Adipose tissue (tissue), 3 donors: ENCODE results near the gene MAN2B2. TPM values are rescaled to one million over a fixed set of nuclear protein-coding genes. Genes with fewer than 3 reads are reported as not detected.
"Not testable (repeated sequence)": the region's sequence is repeated elsewhere in the genome, so short reads cannot be mapped to it uniquely, and the experiment has no call there.

Experiments used
- H3K27ac ChIP-seq: one replicate; pipeline ENCODE4 v1.5.1; 2013; ENCODE audit warnings: low read depth, low read length
- WGBS, 3 donors: extraction: QIAGEN DNeasy Blood & Tissue Kit; methylation state at CpG; one replicate each; pipeline ENCODE4 v1.1.7; 2013; 5-methylcytosine and 5-hydroxymethylcytosine counted together
- polyA plus RNA-seq, 3 donors: library from polyadenylated mRNA; stranded (reverse); fragments of 200-250 nt; gene quantifications; one replicate each; pipeline ENCODE4 v1.2.3, GENCODE V29; 2013
- donor health status: healthy with polysubstance abuse.
- donor health status: Bipolar disorder and iron deficiency.
- donor health status: healthy.

MAN2B2 gene
- polyA plus RNA-seq, 3 donors = 8.7 to 14.9 (median 13.0) TPM

DNA sequence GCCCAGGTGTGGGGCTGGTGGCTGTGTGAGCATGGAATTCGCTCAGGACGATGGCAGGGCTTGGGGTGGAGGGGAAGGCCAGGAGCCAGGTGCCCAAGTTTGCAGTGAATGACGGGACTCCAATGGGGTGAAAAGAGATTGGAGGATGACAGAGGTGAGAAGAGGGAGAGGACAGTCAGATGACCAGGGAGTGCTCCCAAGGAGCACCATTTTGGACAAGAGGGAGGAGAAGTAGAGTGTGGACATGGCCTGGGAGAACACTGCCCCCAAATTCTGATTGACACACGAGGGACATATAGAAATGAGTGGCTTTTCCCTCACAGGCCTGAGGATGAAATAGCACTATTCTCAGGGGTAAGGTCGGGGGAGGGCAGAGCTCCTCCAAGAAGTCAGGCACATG is 72.2 kb downstream of the MAN2B2 start:
- H3K27ac ChIP-seq = no peak overlapping the region
- WGBS, 3 donors = 75 to 88% (median 82%) methylated on average over 5 of the region's 5 CpGs

DNA sequence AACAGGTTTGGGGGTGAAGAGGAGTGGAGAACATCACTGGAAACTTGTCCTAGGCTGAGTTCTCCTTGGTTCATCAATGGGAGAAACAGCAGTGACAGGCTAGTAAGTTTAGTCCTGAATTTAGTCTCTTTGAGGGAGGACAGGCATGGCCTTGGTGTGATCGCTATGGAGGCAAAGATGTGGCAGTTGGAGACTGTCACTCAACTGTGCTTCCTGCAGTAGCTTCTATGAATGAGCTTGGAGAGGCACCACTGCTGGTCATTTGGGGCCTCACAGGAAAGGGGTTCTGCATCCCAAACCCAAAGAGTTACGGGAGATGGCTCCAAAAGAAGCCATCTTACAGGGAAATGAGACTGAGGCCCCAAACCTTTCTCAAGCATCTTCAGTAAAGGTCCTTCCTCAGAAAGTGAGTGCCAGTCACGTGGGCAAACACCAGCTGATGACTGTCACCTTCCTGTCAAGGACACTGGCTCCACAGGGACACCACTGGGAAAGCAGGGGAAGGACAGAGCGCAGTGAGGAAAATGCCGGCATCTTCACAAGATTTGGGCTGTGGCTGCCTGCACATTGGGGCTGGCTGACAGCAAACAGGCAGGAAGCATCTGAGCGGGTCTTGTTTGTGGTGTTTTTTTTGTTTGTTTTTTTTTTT is 72.7 kb downstream of the MAN2B2 start:
- 52 to 76% (median 62%) methylated on average over 6 of the region's 6 CpGs for WGBS, 3 donors
- H3K27ac ChIP-seq = no peak overlapping the region

DNA sequence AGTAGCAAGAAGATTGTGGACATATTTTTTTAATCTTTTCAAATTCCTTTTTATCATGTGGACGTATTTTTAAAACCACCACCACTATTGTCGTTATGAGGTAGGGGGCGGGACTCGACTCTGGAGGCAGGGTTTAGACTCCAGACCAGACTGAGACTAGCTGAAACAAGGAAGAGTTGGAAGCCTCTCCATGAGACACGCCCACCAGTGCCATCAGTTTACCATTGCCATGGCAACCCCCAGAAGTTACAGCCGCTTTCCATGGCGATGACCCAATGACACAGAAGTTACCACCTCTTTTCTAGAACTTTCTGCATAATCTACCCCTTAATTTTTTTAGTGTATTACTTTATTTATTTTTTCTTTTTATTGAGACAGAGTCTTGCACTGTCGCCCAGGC is 74.2 kb downstream of the MAN2B2 start:
- H3K27ac ChIP-seq = no peak overlapping the region
- 89 to 92% (median 89%) methylated on average over 8 of the region's 8 CpGs for WGBS, 3 donors

DNA sequence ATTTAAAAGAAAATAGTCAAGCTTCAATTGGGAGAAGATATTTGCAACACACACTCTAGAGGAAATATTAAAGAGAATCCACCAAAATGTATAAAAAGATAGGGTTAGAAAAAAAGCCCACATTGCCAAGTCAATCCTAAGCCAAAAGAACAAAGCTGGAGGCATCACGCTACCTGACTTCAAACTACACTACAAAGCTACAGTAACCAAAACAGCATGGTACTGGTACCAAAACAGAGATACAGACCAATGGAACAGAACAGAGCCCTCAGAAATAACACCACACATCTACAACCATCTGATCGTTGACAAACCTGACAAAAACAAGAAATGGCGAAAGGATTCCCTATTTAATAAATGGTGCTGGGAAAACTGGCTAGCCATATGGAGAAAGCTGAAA is 79.2 kb downstream of the MAN2B2 start:
- H3K27ac ChIP-seq = not testable (repeated sequence)
- 50 to 94% (median 58%) methylated on average over 2 to 3 of the region's 3 CpGs for WGBS, 3 donors

DNA sequence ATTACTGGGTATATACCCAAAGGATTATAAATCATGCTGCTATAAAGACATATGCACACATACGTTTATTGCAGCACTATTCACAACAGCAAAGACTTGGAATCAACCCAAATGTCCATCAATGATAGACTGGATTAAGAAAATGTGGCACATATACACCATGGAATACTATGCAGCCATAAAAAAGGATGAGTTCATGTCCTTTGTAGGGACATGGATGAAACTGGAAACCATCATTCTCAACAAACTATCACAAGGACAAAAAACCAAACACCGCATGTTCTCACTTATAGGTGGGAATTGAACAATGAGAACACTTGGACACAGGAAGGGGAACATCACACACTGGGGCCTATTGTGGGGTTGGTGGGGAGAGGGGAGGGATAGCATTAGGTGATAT is 80.3 kb downstream of the MAN2B2 start:
- not testable (repeated sequence) for H3K27ac ChIP-seq
- 75 to 90% (median 87%) methylated on average over 2 of the region's 2 CpGs for WGBS, 3 donors

DNA sequence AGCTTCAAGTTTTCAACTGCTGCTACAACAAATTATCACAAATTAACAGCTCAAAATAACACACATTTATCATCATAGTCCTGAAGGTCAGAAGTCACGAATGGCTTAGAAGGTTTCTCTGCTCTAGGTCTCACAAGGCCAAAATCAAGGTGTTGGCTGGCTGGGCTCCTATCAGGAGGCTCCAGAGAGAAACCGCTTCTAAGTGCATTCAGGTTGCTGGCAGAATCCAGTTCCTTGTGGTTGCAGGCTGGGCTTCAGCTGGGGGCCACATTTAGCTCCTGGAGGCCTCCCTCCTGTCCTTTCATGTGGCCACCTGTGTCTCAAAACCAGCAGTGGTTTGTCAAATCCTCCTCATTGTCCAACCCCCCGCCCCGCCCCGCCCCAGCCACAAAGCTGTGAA is 80.9 kb downstream of the MAN2B2 start:
- no peak overlapping the region for H3K27ac ChIP-seq
- WGBS, 3 donors = 88 to 98% (median 94%) methylated on average over 5 of the region's 5 CpGs

DNA sequence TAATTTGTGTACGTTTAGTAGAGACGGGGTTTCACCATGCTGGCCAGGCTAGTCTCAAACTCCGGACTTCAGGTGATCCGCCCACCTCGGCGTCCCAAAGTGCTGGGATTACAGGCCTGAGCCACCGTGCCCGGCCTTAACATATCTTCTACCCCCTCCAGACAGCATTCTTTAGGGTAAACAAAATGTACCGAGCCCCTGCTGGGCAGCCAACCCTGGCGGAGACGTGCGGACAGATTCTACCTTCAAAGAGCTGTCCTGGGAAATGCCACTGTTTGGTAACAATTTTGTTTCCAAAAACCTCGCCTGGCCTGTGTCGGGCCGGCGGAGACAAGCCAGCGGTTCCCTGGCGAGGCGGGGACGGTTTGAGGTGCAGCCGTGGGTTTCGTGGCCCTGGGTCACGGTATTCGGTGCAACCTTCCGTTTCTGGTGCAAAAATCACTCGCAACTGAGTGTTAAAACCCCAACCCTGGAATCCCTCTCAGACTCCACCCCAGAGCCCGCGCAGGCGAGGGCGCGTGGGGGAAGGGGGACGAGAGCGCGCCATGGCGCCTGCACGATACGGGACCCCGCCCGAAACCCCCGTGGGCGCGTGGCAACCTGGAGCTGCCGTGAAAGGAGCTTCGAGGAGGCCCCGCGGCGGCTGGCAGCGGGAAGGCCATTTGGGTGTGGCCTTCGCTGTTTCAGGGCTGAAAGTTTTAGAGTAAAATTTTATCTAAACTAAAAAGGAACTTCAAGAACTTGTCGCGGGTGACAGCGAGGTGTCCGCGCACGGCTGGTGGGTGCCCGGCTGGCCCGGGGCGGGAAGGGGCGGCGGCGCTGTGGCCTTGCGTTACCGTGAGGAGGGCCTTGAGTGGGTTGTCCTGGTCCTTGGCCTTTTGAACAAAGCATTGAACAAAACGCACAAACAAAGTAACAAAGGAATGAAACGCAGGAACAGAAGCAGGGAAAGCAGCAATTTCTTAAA is 82.5 kb downstream of the MAN2B2 start:
- no peak overlapping the region for H3K27ac ChIP-seq
- 74 to 85% (median 76%) methylated on average over 65 of the region's 65 CpGs for WGBS, 3 donors

DNA sequence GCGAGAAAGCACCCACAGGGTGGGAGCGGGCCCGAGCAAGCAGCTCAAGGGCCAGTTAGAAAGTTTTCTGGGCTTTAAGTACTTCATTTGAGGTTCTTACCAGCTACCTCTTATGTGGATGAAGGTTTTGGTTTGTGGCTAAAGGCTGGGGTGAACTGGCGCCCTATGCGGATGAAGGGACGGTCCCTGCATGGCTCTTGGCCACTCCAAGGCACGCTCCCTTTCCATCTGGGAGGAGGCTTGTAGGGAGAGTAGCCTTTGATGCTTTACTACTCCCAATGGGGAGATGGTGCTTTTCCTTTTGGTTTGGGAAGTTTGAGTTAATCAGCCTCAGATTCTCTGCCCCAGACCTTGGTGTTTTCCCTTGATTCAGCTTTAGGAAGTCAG is 83.2 kb downstream of the MAN2B2 start:
- 78 to 95% (median 88%) methylated on average over 7 of the region's 7 CpGs for WGBS, 3 donors
- no peak overlapping the region for H3K27ac ChIP-seq

DNA sequence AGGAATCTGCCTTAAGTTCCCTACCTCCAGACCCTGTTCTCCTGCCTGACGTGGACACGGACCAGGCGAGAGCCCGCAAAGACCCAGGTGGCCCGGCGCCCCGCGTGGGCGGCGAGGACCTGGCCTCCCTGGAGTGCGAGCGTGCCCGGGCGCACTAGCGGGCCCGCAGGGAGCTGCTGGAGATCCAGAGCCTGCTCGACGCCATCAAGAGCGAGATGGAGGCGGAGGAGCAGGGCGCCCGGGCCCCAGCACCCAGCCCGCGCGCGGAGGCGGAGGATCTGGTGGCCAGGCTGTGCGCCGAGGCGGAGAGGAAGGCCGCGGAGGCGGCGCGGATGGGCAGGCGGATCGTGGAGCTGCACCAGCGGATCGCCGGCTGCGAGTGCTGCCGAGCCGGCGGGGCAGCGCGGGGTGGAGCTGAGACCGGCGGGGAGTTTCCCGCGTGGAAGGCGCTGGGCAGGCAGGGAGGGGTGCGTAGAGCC is 83.6 kb downstream of the MAN2B2 start:
- 3 to 10% (median 7%) methylated on average over 52 of the region's 52 CpGs for WGBS, 3 donors
- H3K27ac ChIP-seq = no peak overlapping the region

DNA sequence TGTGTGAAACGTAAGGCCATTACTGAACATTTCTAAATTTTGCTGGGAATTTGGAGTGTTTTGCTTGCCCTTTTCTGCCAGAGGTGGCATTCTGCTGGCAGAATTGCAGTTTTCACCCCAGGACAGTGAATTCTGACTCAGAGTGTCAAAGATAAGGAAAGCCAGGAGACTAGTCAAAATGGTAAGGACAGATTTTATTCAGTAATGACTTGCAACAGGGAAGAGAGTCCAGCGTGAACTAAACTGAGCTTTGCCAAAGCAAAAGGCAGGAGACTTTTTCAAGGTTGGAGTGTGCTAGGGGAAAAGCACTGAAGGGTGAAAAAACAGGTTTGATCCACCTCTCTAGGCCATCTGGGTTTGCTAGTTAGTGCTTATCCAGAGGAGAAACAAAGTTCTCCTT is 84.9 kb downstream of the MAN2B2 start:
- no peak overlapping the region for H3K27ac ChIP-seq
- 73 to 96% (median 92%) methylated on average over 2 of the region's 2 CpGs for WGBS, 3 donors

DNA sequence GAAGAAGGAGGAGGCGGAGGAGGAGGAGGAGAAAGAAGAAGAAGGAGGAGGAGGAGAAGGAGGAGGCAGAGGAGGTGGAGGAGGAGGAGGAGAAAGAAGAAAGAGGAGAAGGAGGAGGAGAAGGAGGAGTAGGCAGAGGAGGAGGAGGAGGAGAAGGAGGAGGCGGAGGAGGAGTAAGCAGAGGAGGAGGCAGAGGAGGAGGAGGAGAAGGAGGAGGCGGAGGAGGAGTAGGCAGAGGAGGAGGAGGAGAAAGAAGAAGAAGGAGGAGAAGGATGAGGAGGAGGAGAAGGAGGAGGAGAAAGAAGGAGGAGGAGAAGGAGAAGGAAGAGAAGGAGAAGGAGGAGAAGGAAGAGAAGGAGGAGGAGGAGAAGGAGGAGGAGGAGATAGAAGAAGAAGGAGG is 85.4 kb downstream of the MAN2B2 start:
- no peak overlapping the region for H3K27ac ChIP-seq
- 90 to 95% (median 93%) methylated on average over 3 of the region's 3 CpGs for WGBS, 3 donors

DNA sequence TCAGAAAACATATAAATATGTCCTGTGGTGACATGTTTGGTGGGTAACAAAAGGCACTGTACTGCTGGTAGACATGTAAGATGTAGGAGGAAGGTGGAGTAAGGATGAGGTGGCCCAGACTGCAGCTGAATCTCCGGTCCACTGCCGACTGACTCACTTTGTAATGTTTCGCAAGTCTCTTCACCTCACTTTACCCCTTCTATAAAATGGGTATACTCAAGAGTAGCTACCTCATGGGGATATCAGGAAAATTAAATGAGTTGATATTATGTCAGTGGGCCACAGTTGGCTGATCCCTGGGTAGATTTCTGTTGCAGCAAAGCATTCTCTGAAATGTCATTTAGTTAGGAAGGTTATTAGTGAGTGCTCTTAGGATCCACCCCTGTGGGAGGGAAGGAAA is 87.6 kb downstream of the MAN2B2 start:
- 89 to 97% (median 94%) methylated on average over 3 of the region's 3 CpGs for WGBS, 3 donors
- no peak overlapping the region for H3K27ac ChIP-seq

DNA sequence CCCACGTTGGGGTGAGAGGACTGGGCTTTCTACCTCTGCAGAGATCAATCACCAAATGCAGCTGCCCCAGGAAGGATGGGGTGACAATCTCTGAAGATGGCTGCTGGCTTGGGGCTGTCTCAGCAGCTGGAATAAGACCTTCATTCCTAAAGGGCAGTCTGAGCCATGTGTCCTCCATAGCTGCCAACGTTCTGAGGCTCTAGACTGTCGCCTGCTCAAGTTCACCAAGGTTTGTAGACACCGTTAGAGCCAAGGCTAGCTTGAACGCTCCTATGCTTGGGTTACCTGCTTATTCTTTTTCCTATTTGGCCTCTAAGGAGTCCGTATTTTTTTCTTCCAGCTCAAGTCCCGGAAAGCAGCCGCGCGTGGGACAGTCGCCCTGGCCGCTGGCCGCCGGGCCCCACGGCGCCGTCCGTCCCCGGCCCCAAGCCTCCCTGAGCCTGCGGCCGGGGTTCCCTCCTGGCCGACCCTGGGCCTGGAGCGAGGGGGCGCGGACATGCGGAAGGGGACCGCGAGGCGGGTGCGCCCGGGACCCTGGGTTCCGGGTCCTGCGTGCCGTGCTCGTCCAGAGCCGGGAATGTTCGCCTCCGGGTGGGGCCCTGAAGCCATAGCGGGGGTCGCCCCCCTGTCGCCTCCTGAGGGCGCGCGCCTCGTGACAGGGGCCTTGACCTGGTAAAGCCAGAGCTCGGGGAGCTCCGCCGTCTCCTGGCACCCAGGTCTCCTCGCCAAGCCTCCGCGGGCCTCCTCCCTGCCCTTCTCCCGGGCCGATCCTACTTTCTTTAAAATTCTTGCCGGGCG is 88.8 kb downstream of the MAN2B2 start:
- H3K27ac ChIP-seq = no peak overlapping the region
- WGBS, 3 donors = 14 to 15% (median 14%) methylated on average over 47 to 55 of the region's 55 CpGs

DNA sequence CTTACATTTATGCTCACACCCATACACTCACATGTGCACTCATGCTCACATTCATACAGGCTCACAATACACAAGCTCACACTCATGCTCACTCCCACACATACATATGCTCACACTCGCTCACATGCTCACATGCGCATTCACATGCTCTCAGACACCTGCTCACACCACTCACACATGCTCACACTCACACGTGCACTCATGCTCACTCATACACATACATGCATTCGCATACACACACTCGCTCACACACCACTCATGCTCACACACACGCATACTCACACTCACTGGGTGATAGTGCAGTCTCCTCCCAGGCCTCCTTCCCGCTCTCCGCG is 90.3 kb downstream of the MAN2B2 start:
- no peak overlapping the region for H3K27ac ChIP-seq
- WGBS, 3 donors = 91 to 96% (median 96%) methylated on average over 8 to 9 of the region's 9 CpGs

DNA sequence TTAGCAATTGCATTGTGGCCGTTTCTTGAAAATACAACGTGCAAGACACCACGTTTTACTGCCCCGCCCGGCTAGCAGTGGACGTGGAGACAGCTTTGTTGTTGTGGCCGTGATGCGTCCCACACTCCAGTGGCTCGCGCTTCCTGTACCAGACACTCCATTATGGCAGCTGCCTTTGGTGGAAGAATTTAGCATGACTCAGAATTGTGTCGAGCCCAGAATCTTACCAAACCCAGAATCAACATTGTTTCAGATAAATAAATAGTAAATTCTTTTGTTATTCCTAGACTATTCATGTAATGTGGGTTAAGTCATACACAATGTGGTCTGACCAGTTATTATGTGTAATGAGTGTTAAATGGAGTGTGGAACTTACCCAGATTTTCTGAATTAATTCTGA is 93.4 kb downstream of the MAN2B2 start:
- H3K27ac ChIP-seq = no peak overlapping the region
- 88 to 90% (median 89%) methylated on average over 11 of the region's 11 CpGs for WGBS, 3 donors

DNA sequence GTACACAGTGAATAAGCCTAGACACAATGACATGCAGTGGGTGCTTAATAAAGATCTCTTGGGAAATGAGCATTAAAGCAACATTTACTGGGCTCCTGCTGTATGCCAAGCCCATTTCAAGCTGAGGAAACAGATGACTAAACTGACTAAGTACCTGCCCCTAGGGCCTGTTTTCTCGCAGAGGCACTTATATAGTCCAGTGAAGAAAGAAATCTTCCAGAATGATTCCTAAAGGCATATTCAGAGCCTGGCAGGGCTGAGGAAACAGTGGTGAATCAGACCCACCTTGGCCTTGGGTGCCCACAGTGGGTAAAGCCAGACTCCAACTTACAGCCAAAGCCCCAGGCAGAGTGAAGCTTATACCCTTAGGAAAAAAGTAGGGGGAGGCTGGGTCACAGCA is 96.7 kb downstream of the MAN2B2 start:
- 84 to 94% (median 91%) methylated on average over 1 of the region's 1 CpG for WGBS, 3 donors
- H3K27ac ChIP-seq = no peak overlapping the region

DNA sequence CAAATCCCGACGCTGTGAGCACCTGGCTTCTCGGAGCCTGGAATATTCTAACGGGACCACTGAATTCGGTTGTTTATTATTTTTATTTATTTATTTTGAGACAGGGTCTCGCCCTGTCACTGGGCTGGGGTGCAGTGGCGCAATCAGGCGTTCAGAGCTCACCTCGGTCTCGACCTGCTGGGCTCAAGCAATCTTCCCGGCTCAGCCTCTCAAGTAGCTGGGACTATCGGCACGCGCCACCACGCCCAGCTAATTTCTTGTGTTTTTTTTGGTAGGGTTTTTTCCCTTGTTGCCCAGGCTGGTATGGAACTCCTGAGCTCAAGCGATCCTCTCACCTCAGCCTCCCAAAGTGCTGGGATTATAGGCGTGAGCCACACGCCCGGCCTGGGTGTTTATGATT is 97.1 kb downstream of the MAN2B2 start:
- H3K27ac ChIP-seq = no peak overlapping the region
- 95 to 96% (median 95%) methylated on average over 19 of the region's 19 CpGs for WGBS, 3 donors

DNA sequence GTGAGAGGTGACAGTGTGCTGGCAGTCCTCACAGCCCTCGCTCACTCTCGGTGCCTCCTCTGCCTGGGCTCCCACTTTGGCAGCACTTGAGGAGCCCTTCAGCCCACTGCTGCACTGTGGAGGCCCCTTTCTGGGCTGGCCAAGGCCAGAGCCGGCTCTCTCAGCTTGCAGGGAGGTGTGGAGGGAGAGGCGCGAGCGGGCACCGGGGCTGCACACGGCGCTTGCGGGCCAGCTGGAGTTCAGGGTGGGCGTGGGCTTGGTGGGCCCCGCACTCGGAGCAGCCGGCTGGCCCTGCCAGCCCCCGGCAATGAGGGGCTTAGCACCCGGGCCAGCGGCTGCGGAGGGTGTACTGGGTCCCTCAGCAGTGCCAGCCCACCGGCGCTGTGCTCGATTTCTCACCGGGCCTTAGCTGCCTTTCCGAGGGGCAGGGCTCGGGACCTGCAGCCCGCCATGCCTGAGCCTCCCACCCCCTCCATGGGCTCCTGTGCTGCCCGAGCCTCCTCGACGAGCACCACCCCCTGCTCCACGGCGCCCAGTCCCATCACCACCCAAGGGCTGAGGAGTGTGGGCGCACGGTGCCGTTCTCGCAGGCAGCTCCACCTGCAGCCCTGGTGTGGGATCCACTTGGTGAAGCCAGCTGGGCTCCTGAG is 97.7 kb downstream of the MAN2B2 start:
- not testable (repeated sequence) for H3K27ac ChIP-seq
- WGBS, 3 donors = 97 to 98% (median 98%) methylated on average over 22 to 33 of the region's 34 CpGs
